Lung microvascular endothelial cell (primary cell): ENCODE results near the gene CITED4. TPM values are rescaled to one million over a fixed set of nuclear protein-coding genes. Genes with fewer than 3 reads are reported as not detected.

Source experiments
- total RNA-seq: library from RNA; depleted of rRNA; stranded (reverse); fragments of >200 nt; gene quantifications from 2 replicates; pipeline ENCODE4 v1.2.1, GENCODE V29; 2014

The CITED4 gene
- total RNA-seq, 1 donor from 2014 or later = 4.4 TPM

Other genes starting within 250 kb of the CITED4 start
- gene RIMS3, start 196.7 kb downstream of the CITED4 start, total RNA-seq = 0.20 and 0.22 TPM in 2 replicates
- 11.3 and 14.5 TPM in 2 replicates for gene NFYC, start 170.7 kb downstream of the CITED4 start, total RNA-seq
- gene KCNQ4, start 78.6 kb downstream of the CITED4 start, total RNA-seq = not detected in 2 replicates
- gene CTPS1, start 117.3 kb upstream of the CITED4 start, total RNA-seq = 13.5 and 16.5 TPM in 2 replicates
- under 0.01 and 0.20 TPM in 2 replicates for gene SLFNL1, start 159.4 kb upstream of the CITED4 start, total RNA-seq